H9 (cell line): Measurements from ENCODE around the gene LEMD1. TPM values are rescaled to one million over a fixed set of nuclear protein-coding genes. Genes with fewer than 3 reads are reported as not detected.

ENCODE experiments used
- DNase-seq: peaks from one replicate; pipeline ENCODE4 v3.0.0-alpha.2; 2017
- H2AFZ ChIP-seq: one replicate; pipeline ENCODE4 v1.6.1; 2013; ENCODE audit warnings: mild to moderate bottlenecking, low read length, control low read depth, moderate library complexity
- H2AK5ac ChIP-seq: 2 replicates; pipeline ENCODE4 v1.6.1; 2013; ENCODE audit warnings: low read length, control low read depth, mixed read lengths; ENCODE audit not compliant: insufficient read length
- H2BK120ac ChIP-seq: one replicate; pipeline ENCODE4 v1.6.1; 2013; ENCODE audit warnings: low read depth, mild to moderate bottlenecking, low read length, control low read depth, inconsistent platforms; ENCODE audit not compliant: poor library complexity, severe bottlenecking
- H2BK12ac ChIP-seq: 2 replicates; pipeline ENCODE4 v1.6.1; 2013; ENCODE audit warnings: low read length, control low read depth, mixed read lengths, low read depth; ENCODE audit not compliant: insufficient read length
- H2BK15ac ChIP-seq: 2 replicates; pipeline ENCODE4 v1.6.1; 2013; ENCODE audit warnings: low read depth, low read length, control low read depth
- H2BK20ac ChIP-seq: one replicate; pipeline ENCODE4 v1.6.1; 2013; ENCODE audit warnings: low read depth, mild to moderate bottlenecking, low read length, control low read depth, inconsistent platforms; ENCODE audit not compliant: poor library complexity, severe bottlenecking
- H2BK5ac ChIP-seq: 2 replicates; pipeline ENCODE4 v1.6.1; 2013; ENCODE audit warnings: low read length, control low read depth, mixed read lengths; ENCODE audit not compliant: insufficient read length
- H3K14ac ChIP-seq: 2 replicates; pipeline ENCODE4 v1.6.1; 2013; ENCODE audit warnings: low read length, control low read depth; ENCODE audit not compliant: insufficient read depth
- H3K18ac ChIP-seq: 2 replicates; pipeline ENCODE4 v1.6.1; 2013; ENCODE audit warnings: low read depth, mild to moderate bottlenecking, mixed read lengths, low read length, control low read depth; ENCODE audit not compliant: insufficient read length
- H3K23ac ChIP-seq: 2 replicates; pipeline ENCODE4 v1.6.1; 2013; ENCODE audit warnings: low read length, control low read depth, mixed read lengths, low read depth; ENCODE audit not compliant: insufficient read length
- H3K23me2 ChIP-seq: 2 replicates; pipeline ENCODE4 v1.6.1; 2013; ENCODE audit warnings: low read depth, mild to moderate bottlenecking, mixed read lengths, low read length, control low read depth; ENCODE audit not compliant: insufficient read length, poor library complexity, severe bottlenecking
- H3K27ac ChIP-seq: 2 replicates; pipeline ENCODE4 v1.5.1; 2013; ENCODE audit warnings: low read length, control low read depth, mixed read lengths, low read depth; ENCODE audit not compliant: insufficient read length
- H3K27me3 ChIP-seq: 2 replicates; pipeline ENCODE4 v1.6.1; 2013; ENCODE audit warnings: low read length, control low read depth, inconsistent platforms; ENCODE audit not compliant: insufficient read depth
- H3K4ac ChIP-seq: 2 replicates; pipeline ENCODE4 v1.6.1; 2013; ENCODE audit warnings: low read depth, mild to moderate bottlenecking, control low read depth, inconsistent platforms, low read length, moderate library complexity
- H3K4me1 ChIP-seq: 2 replicates; pipeline ENCODE4 v1.6.1; 2013; ENCODE audit warnings: low read length, control low read depth, inconsistent platforms; ENCODE audit not compliant: insufficient read depth
- H3K4me2 ChIP-seq: 2 replicates; pipeline ENCODE4 v1.6.1; 2013; ENCODE audit warnings: low read length, control low read depth, mixed read lengths; ENCODE audit not compliant: insufficient read length, insufficient read depth
- H3K56ac ChIP-seq: 2 replicates; pipeline ENCODE4 v1.6.1; 2013; ENCODE audit warnings: low read depth, mild to moderate bottlenecking, mixed read lengths, low read length, control low read depth; ENCODE audit not compliant: insufficient read length
- H3K79me1 ChIP-seq: 2 replicates; pipeline ENCODE4 v1.6.1; 2013; ENCODE audit warnings: low read depth, mild to moderate bottlenecking, moderate library complexity, low read length, control low read depth, inconsistent platforms; ENCODE audit not compliant: insufficient read depth, poor library complexity, severe bottlenecking
- H3K79me2 ChIP-seq: 2 replicates; pipeline ENCODE4 v1.6.1; 2013; ENCODE audit warnings: low read length, control low read depth, inconsistent platforms; ENCODE audit not compliant: insufficient read depth
- H3K9ac ChIP-seq: 2 replicates; pipeline ENCODE4 v1.6.1; 2013; ENCODE audit warnings: low read length, control low read depth, mixed read lengths; ENCODE audit not compliant: insufficient read length; ENCODE audit errors: extremely low read depth
- H3K9me3 ChIP-seq: one replicate; pipeline ENCODE4 v1.6.1; 2013; ENCODE audit warnings: low read depth, low read length, inconsistent platforms; ENCODE audit not compliant: control insufficient read depth
- H3T11ph ChIP-seq: one replicate; pipeline ENCODE4 v1.6.1; 2013; ENCODE audit warnings: mild to moderate bottlenecking, low read length, control low read depth, inconsistent platforms
- H4K20me1 ChIP-seq: one replicate; pipeline ENCODE4 v1.6.1; 2013; ENCODE audit not compliant: control insufficient read depth, insufficient read length, insufficient read depth
- H4K5ac ChIP-seq: 2 replicates; pipeline ENCODE4 v1.6.1; 2013; ENCODE audit warnings: low read depth, mild to moderate bottlenecking, mixed read lengths, low read length, control low read depth; ENCODE audit not compliant: insufficient read length
- H4K8ac ChIP-seq: replicated peaks from 2 replicates; pipeline ENCODE4 v1.6.1; 2013; ENCODE audit warnings: low read length, control low read depth, mixed read lengths, low read depth; ENCODE audit not compliant: insufficient read length
- H4K91ac ChIP-seq: 2 replicates; pipeline ENCODE4 v1.6.1; 2013; ENCODE audit warnings: low read depth, mild to moderate bottlenecking, moderate library complexity, mixed read lengths, low read length, control low read depth; ENCODE audit not compliant: insufficient read length
- H3K27ac Mint-ChIP-seq, 3 experiments: 2 replicates in 2 of 3; 3 replicates in 1 of 3; pipeline ENCODE4 v1.8.0; 2020 to 2021; ENCODE audit warnings: mixed read lengths in 3 of 3, mild to moderate bottlenecking in 1 of 3, moderate library complexity in 1 of 3
- H3K27me3 Mint-ChIP-seq: 2 replicates; pipeline ENCODE4 v1.8.0; 2021; ENCODE audit warnings: low read depth, mild to moderate bottlenecking, moderate library complexity, mixed read lengths
- H3K36me3 Mint-ChIP-seq, 3 experiments: 2 replicates in 2 of 3; 3 replicates in 1 of 3; pipeline ENCODE4 v1.8.0; 2020 to 2021; ENCODE audit warnings: low read depth in 3 of 3, mixed read lengths in 3 of 3; ENCODE audit not compliant: insufficient read depth in 1 of 3
- H3K4me1 Mint-ChIP-seq, 2 experiments: 2 replicates each; pipeline ENCODE4 v1.8.0; 2020; ENCODE audit warnings: mixed read lengths in 2 of 2
- H3K4me3 Mint-ChIP-seq, 2 experiments: 2 replicates in 1 of 2; 3 replicates in 1 of 2; pipeline ENCODE4 v1.8.0; 2020 to 2021; ENCODE audit warnings: mild to moderate bottlenecking in 2 of 2, mixed read lengths in 2 of 2, moderate library complexity in 1 of 2
- H3K9me3 Mint-ChIP-seq, 2 experiments: 2 replicates in 1 of 2; 3 replicates in 1 of 2; pipeline ENCODE4 v1.8.0; 2020; ENCODE audit warnings: mild to moderate bottlenecking in 2 of 2, mixed read lengths in 2 of 2, moderate library complexity in 1 of 2
- WGBS: extraction: QIAGEN DNeasy Blood & Tissue Kit; methylation state at CpG from one replicate; pipeline ENCODE4 v1.1.7; 2013; ENCODE audit warnings: missing lambda C conversion rate, low lambda C conversion rate, mixed read lengths; ENCODE audit not compliant: insufficient read length; ENCODE audit errors: extremely low coverage; 5-methylcytosine and 5-hydroxymethylcytosine counted together
- total RNA-seq: library from RNA; stranded (reverse); gene quantifications from 2 replicates; pipeline ENCODE4 v1.2.1, GENCODE V29; 2021
- TF ChIP-seq, protein P1 (sequence below): fragments of 200-600 bp; sonication (generic); conservative IDR thresholded peaks from 3 replicates; pipeline ENCODE4 v1.8.0; 2021; ENCODE audit warnings: antibody characterized with exemption, mild to moderate bottlenecking

The LEMD1 gene
- total RNA-seq, 1 experiment from 2014 or later, result 11.8 TPM

DNA sequence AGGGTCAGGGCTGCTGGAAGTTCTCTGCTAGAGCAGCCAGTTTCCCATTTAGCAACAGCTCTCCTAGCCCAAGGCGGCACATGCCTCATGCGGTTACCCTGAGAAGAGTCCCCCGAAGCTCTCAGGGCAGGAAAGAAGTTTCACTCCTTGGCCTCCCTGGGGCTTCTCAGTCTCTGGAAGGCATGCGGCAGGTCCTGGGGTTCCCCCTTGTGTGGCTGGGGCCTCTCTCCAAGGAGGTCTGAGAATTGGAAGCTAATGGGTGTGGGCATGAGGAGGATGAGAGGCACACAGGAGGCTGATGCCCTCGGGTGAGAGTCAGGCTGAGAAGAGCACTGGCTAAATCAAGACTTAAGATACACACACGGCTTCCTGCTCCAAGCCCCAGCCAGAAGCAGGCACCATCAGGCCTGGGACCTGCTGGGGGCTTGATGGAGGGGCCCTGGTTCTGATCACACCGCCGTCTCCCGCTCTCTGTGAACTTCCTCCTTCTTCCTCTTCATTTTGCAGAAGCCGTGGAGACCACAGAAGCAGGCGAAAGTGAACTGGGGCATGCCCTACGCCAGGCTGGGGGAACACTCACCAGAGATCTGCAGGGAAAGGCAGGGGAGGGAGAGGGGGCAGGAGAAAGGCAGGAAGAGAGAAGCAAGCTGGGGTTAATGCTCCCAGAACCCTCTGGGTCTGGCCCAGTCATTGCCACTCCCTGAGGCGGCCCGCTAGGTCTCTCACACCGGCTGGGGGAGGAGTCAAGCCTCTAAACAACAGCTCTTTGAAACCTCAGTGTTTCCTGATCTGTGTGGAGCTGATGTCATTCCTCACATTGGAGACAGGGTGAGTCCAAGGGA, 18.8 kb upstream of the LEMD1 start:
- Mint-ChIP-seq H3K36me3 (peaks cover 0 to 7% (median 5%) of the 10 kb centered on the region in 3 experiments; a peak in 5 of 7 replicates), H3K4me3 (peak overlapping the region in 1 of 2 experiments; percentile 5; a peak in 1 of 5 replicates), H3K4me1 (peaks cover 64 to 78% of the 10 kb centered on the region in 2 experiments), H3K27ac (peak overlapping the region; percentile 84 to 93 (median 92); a peak in 5 of 7 replicates), H3K27me3 (peaks cover 28% of the 10 kb centered on the region), H3K9me3 (no peaks in the 10 kb centered on the region)
- no peak overlapping the region for H4K91ac ChIP-seq
- H3K4me2 ChIP-seq, result no peak overlapping the region
- no peak overlapping the region for H3K56ac ChIP-seq
- no peak overlapping the region for H3K14ac ChIP-seq
- H3K79me1 ChIP-seq, result no peaks in the 10 kb centered on the region
- no peak overlapping the region for H3K4ac ChIP-seq
- H4K20me1 ChIP-seq, result no peaks in the 10 kb centered on the region
- peak; percentile 84 for DNase-seq
- no peak overlapping the region for H3K9ac ChIP-seq
- no peak overlapping the region for H2AK5ac ChIP-seq
- no peak overlapping the region for H2BK15ac ChIP-seq
- H2BK12ac ChIP-seq, result no peak overlapping the region
- H3K9me3 ChIP-seq, result no peaks in the 10 kb centered on the region
- H3K4me1 ChIP-seq, result peaks cover 36% of the 10 kb centered on the region; the same call in 1 of the 2 replicates
- no peak overlapping the region for H3T11ph ChIP-seq
- H4K5ac ChIP-seq, result no peak overlapping the region
- H2BK120ac ChIP-seq, result no peak overlapping the region
- H3K18ac ChIP-seq, result no peak overlapping the region
- H2BK5ac ChIP-seq, result no peak overlapping the region
- no peaks in the 10 kb centered on the region for H3K79me2 ChIP-seq
- no CpG with 5 or more reads among the region's 15 CpGs for WGBS
- TF ChIP-seq, protein P1, sequence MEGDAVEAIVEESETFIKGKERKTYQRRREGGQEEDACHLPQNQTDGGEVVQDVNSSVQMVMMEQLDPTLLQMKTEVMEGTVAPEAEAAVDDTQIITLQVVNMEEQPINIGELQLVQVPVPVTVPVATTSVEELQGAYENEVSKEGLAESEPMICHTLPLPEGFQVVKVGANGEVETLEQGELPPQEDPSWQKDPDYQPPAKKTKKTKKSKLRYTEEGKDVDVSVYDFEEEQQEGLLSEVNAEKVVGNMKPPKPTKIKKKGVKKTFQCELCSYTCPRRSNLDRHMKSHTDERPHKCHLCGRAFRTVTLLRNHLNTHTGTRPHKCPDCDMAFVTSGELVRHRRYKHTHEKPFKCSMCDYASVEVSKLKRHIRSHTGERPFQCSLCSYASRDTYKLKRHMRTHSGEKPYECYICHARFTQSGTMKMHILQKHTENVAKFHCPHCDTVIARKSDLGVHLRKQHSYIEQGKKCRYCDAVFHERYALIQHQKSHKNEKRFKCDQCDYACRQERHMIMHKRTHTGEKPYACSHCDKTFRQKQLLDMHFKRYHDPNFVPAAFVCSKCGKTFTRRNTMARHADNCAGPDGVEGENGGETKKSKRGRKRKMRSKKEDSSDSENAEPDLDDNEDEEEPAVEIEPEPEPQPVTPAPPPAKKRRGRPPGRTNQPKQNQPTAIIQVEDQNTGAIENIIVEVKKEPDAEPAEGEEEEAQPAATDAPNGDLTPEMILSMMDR, result no peak
- H3K23ac ChIP-seq, result no peak overlapping the region
- H2AFZ ChIP-seq, result no peak overlapping the region
- no peak overlapping the region for H4K8ac ChIP-seq
- H3K27ac ChIP-seq, result no peak overlapping the region
- no peaks in the 10 kb centered on the region for H3K27me3 ChIP-seq
- H3K23me2 ChIP-seq, result no peaks in the 10 kb centered on the region
- H2BK20ac ChIP-seq, result no peak overlapping the region
